CD4-positive, alpha-beta T cell treated with Interleukin-2 at 100 ng/mL for 4 hours (primary cell): ENCODE data around the gene ZFYVE28.
"Not testable (repeated sequence)": the region's sequence is repeated elsewhere in the genome, so short reads cannot be mapped to it uniquely, and the experiment has no call there.

Experiments used
- DNase-seq: peaks from one replicate; pipeline ENCODE4 v3.0.0-alpha.2; 2020; ENCODE audit warnings: low spot score

ZFYVE28 gene

DNA sequence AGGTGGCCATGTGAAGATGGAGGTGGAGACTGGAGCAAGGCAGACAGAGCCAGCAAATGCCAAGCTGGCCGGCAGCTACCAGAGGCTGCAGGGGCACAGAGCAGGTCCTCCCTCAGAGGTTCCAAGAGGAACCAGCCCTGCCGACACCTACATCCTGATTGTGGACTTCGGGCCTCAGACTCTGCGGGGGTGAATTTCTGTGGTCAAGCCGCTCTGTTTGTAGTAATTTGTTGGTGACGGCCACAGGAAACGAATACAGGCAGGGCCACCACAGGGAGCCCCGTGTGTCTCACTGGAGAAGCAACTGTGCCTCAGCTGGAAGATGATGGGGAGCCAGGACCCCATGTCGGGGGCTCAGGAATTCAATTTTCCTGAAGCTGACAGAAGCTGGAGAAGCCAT lies 28.3 kb downstream of the ZFYVE28 start:
- no peak for DNase-seq

DNA sequence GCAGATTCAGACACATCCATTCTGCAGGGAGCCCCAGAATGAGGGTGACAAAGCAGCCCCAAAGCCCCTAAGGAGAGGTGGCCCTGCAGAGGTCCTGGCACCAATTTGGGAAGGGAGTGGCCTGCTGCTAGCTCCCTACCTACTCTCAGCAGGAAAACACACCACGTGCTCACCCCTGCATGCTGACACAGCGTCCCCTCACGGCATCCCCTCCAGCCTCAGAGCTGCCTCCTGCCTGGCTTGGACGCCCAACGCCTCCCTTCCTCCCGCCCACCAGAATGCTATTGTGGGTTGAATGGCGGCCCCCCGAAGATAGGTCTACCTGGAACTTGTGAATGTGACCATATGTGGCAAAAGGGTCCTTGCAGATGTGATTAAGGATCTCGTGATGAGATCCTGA lies 28.8 kb downstream of the ZFYVE28 start:
- DNase-seq, result no peak

DNA sequence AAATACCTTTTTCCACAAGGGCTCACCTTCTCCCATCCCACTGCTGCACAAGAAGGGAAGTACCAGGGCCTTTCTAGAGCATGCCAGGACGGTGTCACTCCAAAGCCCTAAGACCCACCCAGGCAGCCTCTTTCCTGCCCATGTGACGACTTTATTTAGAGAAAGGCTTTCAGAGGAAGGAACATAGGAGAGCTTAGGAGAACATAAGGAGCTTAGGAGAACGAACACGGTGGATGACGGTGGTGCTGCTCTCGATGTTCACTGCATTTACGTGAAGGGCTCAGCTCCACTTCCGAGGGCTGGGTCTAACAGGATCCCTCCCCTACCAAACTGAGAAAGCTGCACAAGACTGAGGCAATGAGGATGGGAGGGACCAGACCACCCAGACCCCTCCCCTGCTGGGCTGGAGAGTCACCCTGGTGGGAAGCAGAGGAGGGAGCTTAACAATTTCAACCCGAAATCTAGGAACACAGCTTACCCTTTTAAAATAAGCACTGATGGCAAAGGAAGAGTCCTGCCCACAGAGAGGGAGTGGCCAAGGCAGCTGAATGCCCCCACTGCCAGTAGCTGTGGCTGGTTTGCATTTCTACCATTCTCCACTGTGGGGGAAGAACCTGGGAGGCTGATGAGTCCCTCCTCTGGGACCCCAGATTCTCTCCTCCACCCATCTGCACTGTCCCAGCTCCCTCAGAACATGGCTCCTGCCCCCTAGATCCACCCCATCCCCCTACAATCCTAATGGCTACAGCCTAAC lies 29.8 kb downstream of the ZFYVE28 start:
- DNase-seq, result no peak

DNA sequence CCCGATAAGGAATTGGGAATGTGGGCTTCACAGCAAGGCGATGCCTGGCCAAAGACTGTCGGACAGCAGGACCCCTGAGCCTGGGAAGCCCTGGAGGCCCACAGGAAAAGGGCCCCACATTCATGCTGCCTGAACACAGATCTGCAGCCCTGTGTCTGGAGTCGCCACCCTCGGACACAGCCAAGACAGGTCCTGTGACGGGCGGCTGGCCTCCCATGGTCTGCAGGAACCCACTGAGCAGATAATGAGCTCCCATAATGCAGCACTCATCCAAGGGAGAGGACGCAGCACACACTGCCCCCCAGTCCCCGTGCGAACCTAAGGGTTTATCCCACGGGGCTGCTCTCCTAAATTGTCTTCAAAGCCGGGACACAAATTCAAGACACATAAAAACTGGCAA lies 30.6 kb downstream of the ZFYVE28 start:
- DNase-seq, result no peak

GRCh38 chr4:2387218-2387617 lies 31.2 kb downstream of the ZFYVE28 start:
- no peak for DNase-seq

DNA sequence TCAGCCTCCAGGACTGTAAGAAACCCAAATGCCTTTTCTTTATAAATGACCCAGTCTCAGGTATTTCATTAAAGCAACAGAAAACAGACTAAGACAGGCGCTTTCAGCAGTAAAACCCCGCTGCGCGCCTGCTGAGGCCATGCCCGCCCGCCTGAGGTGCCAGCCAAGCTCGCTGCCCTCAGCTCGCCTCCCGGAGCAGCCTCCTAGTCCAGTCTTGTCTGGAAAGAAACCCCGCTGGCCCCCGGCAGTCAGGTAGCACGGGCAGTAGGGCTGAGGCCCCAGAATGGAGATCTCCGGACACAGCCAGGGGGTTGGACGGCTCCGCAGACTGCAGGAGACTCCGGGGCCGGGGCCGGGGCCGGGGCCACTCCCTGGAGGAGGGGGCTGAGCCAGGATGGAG lies 31.7 kb downstream of the ZFYVE28 start:
- no peak for DNase-seq

GRCh38 chr4:2385516-2385915 lies 32.9 kb downstream of the ZFYVE28 start:
- DNase-seq, result no peak

DNA sequence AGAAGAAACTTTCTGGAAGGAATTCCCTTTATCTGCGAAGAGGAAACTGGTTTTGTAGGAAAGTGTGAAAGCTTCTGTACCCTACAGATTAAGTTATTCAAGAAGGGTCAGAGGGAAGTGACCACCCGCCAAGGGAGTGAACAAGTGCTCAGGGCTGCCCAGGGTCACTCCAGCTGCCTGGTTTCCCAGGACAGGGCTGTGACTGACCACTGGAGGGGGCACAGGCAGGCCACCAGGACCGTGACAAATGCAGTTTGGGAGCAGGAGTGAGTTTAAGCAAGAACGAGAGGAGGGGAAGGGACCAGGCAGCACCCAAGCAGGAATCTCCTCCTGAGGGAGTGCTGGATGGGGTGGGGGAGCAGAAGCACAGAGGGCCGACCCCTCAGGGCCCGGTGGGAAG lies 34.2 kb downstream of the ZFYVE28 start:
- no peak for DNase-seq

GRCh38 chr4:2383760-2384159 lies 34.7 kb downstream of the ZFYVE28 start:
- no peak for DNase-seq

GRCh38 chr4:2383220-2383631 lies 35.2 kb downstream of the ZFYVE28 start:
- DNase-seq, result not testable (repeated sequence)

- not testable (repeated sequence) for DNase-seq
Measured at GRCh38 chr4:2382769-2383202, 35.7 kb downstream of the ZFYVE28 start.

- not testable (repeated sequence) for DNase-seq
Measured at GRCh38 chr4:2380589-2380988, 37.9 kb downstream of the ZFYVE28 start.

GRCh38 chr4:2378898-2379297 lies 39.5 kb downstream of the ZFYVE28 start:
- no peak for DNase-seq

DNA sequence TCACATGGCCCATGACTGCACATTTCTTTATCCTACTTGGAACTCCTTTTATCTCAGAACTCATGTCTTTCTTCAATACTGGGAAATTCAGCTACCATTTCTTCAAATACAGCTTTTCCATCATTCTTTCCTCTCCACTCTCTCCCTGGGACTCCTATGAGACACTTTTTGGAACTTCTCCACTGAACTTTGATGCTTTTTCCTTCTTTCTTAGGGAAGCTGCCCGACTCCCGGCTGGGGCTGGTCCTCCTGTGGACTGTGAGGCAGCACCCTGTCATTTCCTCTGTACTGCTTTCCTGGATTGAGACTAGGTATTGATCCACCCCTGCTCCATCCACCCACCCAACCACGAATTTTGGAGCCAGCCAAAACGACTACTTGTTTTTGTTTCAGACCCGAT lies 40.0 kb downstream of the ZFYVE28 start:
- no peak for DNase-seq

GRCh38 chr4:2377241-2377640 lies 41.2 kb downstream of the ZFYVE28 start:
- no peak for DNase-seq

GRCh38 chr4:2375427-2375826 lies 43.0 kb downstream of the ZFYVE28 start:
- DNase-seq, result no peak

DNA sequence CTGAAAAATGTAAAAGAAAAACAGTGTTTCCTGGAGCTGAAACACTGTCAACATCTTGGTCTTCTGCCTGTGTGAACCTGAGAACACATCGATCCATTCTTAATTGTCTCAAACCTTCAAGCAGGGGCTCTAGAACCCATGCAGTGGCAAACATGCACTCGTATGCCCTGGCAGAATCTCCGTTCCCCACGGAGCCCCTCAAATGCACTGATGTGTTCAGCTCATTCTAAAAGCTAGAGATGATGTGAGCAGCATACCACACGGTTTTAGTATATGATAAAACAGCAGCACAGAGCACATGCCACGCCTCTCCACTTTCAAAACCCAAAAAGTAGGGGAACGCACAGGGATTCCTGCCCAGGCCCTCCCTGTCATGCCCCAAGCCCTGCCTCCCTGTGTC lies 44.9 kb downstream of the ZFYVE28 start:
- DNase-seq, result no peak

DNA sequence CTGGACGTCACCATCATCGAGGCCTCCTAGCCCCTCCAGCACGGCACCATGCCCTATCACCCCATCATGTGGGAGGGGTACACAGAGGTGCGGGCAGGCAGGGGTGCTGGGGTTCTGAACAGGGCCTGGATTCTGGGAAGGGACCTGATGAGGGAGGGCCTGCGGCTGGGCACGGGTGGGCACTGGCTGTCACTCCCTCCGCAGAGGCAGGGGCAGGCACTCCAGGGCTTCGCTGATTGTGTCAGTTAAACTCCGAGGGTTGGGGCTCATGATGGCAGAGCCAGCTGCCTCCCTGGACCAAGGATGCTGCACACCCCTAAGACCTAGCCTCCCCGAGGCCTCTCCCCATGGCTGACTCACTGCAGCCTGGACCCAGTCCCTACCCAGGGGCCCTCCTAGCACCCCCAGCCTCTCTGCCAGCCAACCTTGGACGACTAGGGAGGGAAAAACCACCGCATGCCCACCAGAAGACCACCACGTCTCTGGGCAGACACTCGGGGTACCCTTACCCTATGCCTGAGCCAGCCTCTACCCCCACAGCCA lies 45.9 kb downstream of the ZFYVE28 start:
- no peak for DNase-seq

- no peak for DNase-seq
Measured at GRCh38 chr4:2371765-2372487, 46.5 kb downstream of the ZFYVE28 start.

- no peak for DNase-seq
Measured at GRCh38 chr4:2370597-2371320, 47.7 kb downstream of the ZFYVE28 start.

DNA sequence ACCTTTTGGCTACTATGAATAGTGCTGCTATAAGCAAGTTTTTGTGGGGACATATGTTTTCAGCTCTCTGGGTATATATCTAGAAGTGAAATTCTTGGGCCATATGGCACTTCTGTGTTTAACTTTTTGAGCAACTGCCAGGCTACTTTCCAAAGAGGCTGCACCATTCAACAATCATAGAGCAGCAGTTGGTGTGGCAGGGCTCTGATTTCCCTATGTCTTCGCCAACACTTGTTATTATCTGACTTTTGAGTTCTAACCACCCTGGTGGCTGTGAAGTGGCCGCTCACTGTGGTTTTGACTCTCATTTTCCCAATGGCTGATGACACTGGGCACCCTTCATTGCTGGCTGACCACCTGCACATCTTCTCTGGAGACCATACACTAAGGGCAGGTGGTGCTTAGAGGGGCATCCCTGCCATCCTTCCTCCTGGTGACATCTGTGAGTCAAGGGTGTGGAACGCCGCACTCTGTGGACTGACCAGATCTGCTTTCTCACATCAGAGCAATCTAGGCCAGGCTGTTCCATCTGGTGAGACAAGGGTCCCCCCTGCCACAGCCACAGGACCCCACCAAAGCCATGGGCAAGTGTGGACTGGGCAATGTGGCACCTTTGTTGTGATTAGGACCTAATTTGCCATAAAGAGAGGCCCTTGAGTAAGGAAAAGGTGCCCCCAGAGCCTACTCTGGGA lies 49.6 kb downstream of the ZFYVE28 start:
- no peak for DNase-seq

DNA sequence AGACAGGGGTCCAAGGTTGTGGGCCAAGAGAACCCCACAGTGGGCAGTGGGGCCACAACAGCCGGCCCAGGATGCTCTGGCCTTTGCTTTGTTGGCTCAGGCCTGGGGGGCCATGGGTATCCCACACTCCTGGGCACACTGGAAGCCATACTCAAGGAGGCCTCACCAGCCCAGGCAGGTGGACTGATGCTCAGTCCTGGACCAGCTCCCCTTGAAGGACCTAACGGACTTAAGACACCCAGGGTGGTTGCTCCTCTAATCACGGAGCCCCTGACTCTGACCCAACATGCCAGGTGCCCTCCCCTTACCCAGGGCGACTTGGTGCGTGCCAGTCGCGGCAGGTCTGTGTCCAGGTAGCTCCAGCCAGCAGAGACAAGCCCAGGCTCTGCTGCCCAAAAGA lies 50.8 kb downstream of the ZFYVE28 start:
- DNase-seq, result no peak
